ENCODE measurements around the gene CDK2AP2. TPM values are rescaled to one million over a fixed set of nuclear protein-coding genes. Genes with fewer than 3 reads are reported as not detected.

CDK2AP2 gene
- total RNA-seq, 1 donor from 2014 or later: 27.8 TPM

GRCh38 chr11:67495234-67496005, 12.5 kb downstream of the CDK2AP2 start:
- Mint-ChIP-seq H3K27me3 (ENCODE audit: unreplicated experiment) (no peaks in the 10 kb centered on the region), H3K4me3 (ENCODE audit: unreplicated experiment) (no peak overlapping the region), H3K9me3 (ENCODE audit: unreplicated experiment) (no peaks in the 10 kb centered on the region), H3K4me1 (ENCODE audit: unreplicated experiment) (no peaks in the 10 kb centered on the region), H3K27ac (ENCODE audit: unreplicated experiment) (no peak overlapping the region), H3K36me3 (ENCODE audit: low read depth, unreplicated experiment) (no peaks in the 10 kb centered on the region)
- no peak for DNase-seq (ENCODE audit: low spot score)
- TF ChIP-seq, protein P1, sequence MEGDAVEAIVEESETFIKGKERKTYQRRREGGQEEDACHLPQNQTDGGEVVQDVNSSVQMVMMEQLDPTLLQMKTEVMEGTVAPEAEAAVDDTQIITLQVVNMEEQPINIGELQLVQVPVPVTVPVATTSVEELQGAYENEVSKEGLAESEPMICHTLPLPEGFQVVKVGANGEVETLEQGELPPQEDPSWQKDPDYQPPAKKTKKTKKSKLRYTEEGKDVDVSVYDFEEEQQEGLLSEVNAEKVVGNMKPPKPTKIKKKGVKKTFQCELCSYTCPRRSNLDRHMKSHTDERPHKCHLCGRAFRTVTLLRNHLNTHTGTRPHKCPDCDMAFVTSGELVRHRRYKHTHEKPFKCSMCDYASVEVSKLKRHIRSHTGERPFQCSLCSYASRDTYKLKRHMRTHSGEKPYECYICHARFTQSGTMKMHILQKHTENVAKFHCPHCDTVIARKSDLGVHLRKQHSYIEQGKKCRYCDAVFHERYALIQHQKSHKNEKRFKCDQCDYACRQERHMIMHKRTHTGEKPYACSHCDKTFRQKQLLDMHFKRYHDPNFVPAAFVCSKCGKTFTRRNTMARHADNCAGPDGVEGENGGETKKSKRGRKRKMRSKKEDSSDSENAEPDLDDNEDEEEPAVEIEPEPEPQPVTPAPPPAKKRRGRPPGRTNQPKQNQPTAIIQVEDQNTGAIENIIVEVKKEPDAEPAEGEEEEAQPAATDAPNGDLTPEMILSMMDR (IDR thresholded peaks at IDR 0.05; ENCODE audit: unreplicated experiment): no peak

DNA sequence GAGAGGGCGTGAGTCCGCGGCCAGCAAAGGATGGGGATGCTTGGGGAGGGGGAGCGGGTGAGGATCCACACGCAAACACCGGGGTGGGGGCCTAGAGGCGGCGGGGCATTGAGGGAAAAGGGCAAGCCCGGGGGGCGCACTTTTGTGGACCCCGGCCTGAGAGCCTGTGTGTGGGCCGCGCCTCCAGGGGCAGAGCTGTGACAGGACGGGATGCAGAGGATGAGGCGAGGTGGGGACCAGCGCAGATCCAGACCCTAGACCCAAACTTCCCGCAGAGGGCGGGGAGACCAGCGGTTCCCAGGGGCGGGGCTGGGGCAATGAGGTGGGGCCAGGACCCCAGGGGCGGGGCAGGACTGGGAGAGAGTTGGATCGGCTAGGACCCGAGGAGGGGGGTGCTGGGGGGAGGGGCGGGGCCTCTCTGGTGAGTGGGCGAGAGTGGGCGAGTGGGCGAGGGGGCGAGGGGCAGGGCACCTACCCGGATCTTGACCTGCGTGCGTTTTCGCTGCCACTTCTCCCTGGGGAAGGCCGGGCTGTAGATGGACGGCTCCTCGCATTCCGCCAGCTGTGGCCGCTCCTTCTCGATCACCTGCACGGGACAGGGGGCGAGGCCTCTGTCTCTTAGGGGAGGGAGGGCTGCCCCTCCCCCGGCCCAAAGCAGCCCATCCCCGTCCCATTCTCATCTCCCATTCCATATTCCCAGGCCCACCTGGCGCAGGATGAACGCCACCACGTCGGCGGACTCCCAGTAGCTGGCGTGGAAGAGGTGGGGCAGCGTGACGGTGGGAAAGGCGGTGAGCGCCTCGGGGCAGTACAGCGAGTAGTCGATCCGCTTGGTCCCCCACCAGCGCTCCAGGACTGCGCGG, 13.4 kb downstream of the CDK2AP2 start:
- TF ChIP-seq, protein P1 (IDR thresholded peaks at IDR 0.05; ENCODE audit: unreplicated experiment): no peak
- no peak overlapping the region for H3K4me3 Mint-ChIP-seq (ENCODE audit: unreplicated experiment)
- no peak overlapping the region for H3K27ac Mint-ChIP-seq (ENCODE audit: unreplicated experiment)
- no peaks in the 10 kb centered on the region for H3K9me3 Mint-ChIP-seq (ENCODE audit: unreplicated experiment)
- no peak for DNase-seq (ENCODE audit: low spot score)
- H3K4me1 Mint-ChIP-seq (ENCODE audit: unreplicated experiment): no peaks in the 10 kb centered on the region
- H3K27me3 Mint-ChIP-seq (ENCODE audit: unreplicated experiment): peaks cover 2% of the 10 kb centered on the region
- peaks cover 3% of the 10 kb centered on the region for H3K36me3 Mint-ChIP-seq (ENCODE audit: low read depth, unreplicated experiment)

DNA sequence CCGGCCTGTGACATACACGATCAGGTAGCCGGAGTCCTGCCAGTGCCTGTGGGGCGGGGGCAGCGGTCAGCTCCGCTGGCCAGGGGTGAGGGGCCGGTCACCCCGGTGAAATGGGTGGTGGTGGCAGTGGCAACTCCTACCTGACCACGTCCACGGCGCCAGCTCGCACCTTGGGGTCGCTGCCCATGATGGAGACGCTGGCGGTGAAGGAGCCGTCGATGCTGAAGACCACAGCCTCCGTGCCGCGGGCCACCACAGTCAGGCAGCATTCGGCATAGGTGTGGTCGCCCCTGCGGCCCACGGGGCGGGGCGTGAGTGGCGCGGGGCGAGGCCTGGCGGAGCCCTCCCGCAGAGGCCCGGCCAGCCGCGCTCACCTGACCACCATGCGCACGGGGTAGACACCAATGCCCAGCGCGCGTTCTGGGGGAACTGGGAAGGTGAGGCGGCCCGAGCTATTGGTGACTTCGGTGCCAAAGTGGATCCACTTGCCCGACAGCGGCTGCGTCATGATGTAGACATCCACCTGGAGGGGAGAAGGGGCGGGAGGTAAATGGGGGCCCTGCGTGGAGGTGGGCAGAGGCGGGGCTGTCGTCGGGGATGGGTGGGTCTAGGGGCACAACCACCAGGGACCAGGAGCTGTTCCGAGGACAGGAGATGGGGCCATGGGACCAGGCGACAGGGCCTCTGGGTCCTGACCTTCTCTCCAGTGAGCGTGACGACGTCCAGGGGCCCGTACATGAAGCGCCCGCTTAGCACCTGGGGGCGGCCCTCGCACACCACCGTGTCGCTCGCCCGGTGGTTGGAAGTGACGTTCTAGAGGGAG, 14.2 kb downstream of the CDK2AP2 start:
- Mint-ChIP-seq H3K4me1 (ENCODE audit: unreplicated experiment) (no peaks in the 10 kb centered on the region), H3K36me3 (ENCODE audit: low read depth, unreplicated experiment) (peaks cover 5% of the 10 kb centered on the region)
- DNase-seq (ENCODE audit: low spot score): no peak

DNA sequence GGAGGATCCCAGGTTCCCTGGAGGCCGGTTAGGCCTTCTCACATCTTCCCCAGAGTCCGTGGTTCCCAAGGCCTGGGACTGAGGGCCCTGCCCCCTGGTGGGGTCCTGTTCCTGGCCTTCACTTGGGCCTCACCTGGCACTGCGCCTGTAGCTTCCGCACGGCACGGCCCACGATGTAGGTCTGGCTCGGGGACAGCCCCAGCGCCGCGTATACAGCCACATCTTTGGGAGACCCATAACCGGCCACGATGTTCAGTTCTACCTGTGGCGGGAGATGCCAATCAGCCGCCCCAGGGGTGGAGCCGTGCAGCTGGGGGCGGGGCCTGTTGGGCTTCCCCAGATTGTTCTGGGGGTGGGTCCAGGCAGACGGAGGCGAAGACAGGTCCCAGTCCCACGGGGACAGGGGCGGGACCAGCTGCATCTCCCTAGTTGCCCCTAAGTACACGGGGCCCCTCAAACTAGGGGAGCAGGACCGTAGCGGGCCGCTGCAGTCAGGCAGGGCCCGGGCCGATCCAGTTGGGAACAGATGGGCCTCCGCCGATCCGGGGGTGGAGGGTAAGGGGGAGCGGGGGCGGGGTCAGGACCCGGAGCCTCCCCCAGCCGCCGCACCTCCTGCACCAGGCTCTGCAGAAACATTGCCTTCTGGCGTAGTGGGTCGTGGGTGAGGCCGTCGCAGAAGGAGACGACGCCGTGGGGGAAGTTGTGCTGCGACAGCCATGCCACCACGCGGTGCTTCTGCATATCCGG, 15.0 kb downstream of the CDK2AP2 start:
- Mint-ChIP-seq H3K4me3 (ENCODE audit: unreplicated experiment) (no peak overlapping the region), H3K27me3 (ENCODE audit: unreplicated experiment) (peaks cover 2% of the 10 kb centered on the region), H3K9me3 (ENCODE audit: unreplicated experiment) (no peaks in the 10 kb centered on the region), H3K27ac (ENCODE audit: unreplicated experiment) (no peak overlapping the region), H3K36me3 (ENCODE audit: low read depth, unreplicated experiment) (peaks cover 7% of the 10 kb centered on the region), H3K4me1 (ENCODE audit: unreplicated experiment) (no peaks in the 10 kb centered on the region)
- DNase-seq (ENCODE audit: low spot score): no peak
- TF ChIP-seq, protein P1 (IDR thresholded peaks at IDR 0.05; ENCODE audit: unreplicated experiment): no peak

More for the DNA sequence above, 14.2 kb downstream of the CDK2AP2 start:
- no peak overlapping the region for H3K27ac Mint-ChIP-seq (ENCODE audit: unreplicated experiment)
- H3K27me3 Mint-ChIP-seq (ENCODE audit: unreplicated experiment): peaks cover 2% of the 10 kb centered on the region
- no peaks in the 10 kb centered on the region for H3K9me3 Mint-ChIP-seq (ENCODE audit: unreplicated experiment)
- TF ChIP-seq, protein P1 (IDR thresholded peaks at IDR 0.05; ENCODE audit: unreplicated experiment): no peak
- no peak overlapping the region for H3K4me3 Mint-ChIP-seq (ENCODE audit: unreplicated experiment)

All from endothelial cell (in vitro differentiated cells).